GM12878 (cell line): ENCODE measurements around the gene ZNF2. TPM values are rescaled to one million over a fixed set of nuclear protein-coding genes. Genes with fewer than 3 reads are reported as not detected.

Experiments used
- BACH1 ChIP-seq: fragments of 450-650 bp; IDR thresholded peaks from 2 replicates; pipeline ENCODE4 v1.6.1; 2017; ENCODE audit warnings: mild to moderate bottlenecking, borderline replicate concordance
- BCL11A ChIP-seq: IDR thresholded peaks from 2 replicates; pipeline ENCODE4 v1.6.1; 2011; ENCODE audit warnings: low read depth, low read length
- ETV6 ChIP-seq, 2 experiments: fragments of 450-650 bp in 1 of 2; IDR thresholded peaks in 1 of 2; conservative IDR thresholded peaks in 1 of 2; 2 replicates each; pipeline ENCODE4 v1.6.1; 2014; ENCODE audit warnings: antibody characterized with exemption in 1 of 2, borderline replicate concordance in 1 of 2, low read depth in 1 of 2, mild to moderate bottlenecking in 1 of 2, moderate library complexity in 1 of 2
- EZH2 ChIP-seq: IDR thresholded peaks from 2 replicates; pipeline ENCODE4 v1.6.1; 2012; ENCODE audit warnings: low read depth, mild to moderate bottlenecking, control low read depth, inconsistent platforms, low read length, borderline replicate concordance; ENCODE audit not compliant: control insufficient read depth
- FOXK2 ChIP-seq: fragments of 450-650 bp; IDR thresholded peaks from 2 replicates; pipeline ENCODE4 v1.6.1; 2017; ENCODE audit warnings: mild to moderate bottlenecking, moderate library complexity
- FOXM1 ChIP-seq: IDR thresholded peaks from 2 replicates; pipeline ENCODE4 v1.6.1; 2012; ENCODE audit warnings: low read depth, mild to moderate bottlenecking, inconsistent platforms, low read length, moderate library complexity
- GABPA ChIP-seq: IDR thresholded peaks from 2 replicates; pipeline ENCODE4 v1.6.1; 2014; ENCODE audit warnings: antibody characterized with exemption, low read depth, mild to moderate bottlenecking, inconsistent platforms
- IKZF2 ChIP-seq, 2 experiments: fragments of 450-650 bp; IDR thresholded peaks; 2 replicates each; pipeline ENCODE4 v1.6.1; 2017; ENCODE audit warnings: mild to moderate bottlenecking in 2 of 2, moderate library complexity in 2 of 2
- JUND ChIP-seq: IDR thresholded peaks from 2 replicates; pipeline ENCODE4 v1.6.1; 2012; ENCODE audit warnings: low read depth, mild to moderate bottlenecking, low read length, improper control_type of control experiment, moderate library complexity
- MLLT1 ChIP-seq: fragments of 450-650 bp; IDR thresholded peaks from 2 replicates; pipeline ENCODE4 v1.6.1; 2016; ENCODE audit warnings: mild to moderate bottlenecking
- NR2C1 ChIP-seq: fragments of 450-650 bp; IDR thresholded peaks from 2 replicates; pipeline ENCODE4 v1.6.1; 2017; ENCODE audit warnings: antibody characterized with exemption, mild to moderate bottlenecking, moderate library complexity
- PML ChIP-seq: IDR thresholded peaks from 2 replicates; pipeline ENCODE4 v1.6.1; 2012; ENCODE audit warnings: low read length, inconsistent platforms
- POLR2AphosphoS2 ChIP-seq: IDR thresholded peaks from 2 replicates; pipeline ENCODE4 v1.6.1; 2011; ENCODE audit warnings: low read depth, mild to moderate bottlenecking, low read length, improper control_type of control experiment, moderate library complexity
- SRF ChIP-seq, 2 experiments: IDR thresholded peaks; 2 replicates each; pipeline ENCODE4 v1.6.1; 2011; ENCODE audit warnings: low read depth in 2 of 2, low read length in 2 of 2, mild to moderate bottlenecking in 1 of 2, moderate library complexity in 1 of 2
- STAT1 ChIP-seq: fragments of 450-650 bp; conservative IDR thresholded peaks from 2 replicates; pipeline ENCODE4 v1.6.1; 2014; ENCODE audit warnings: antibody characterized with exemption, mild to moderate bottlenecking
- TAF1 ChIP-seq: IDR thresholded peaks from 2 replicates; pipeline ENCODE4 v1.6.1; 2011; ENCODE audit warnings: mild to moderate bottlenecking, low read depth, low read length, borderline replicate concordance
- YY1 ChIP-seq: IDR thresholded peaks from 2 replicates; pipeline ENCODE4 v1.6.1; 2011; ENCODE audit warnings: low read depth, mild to moderate bottlenecking, low read length
- ZBTB11 ChIP-seq: fragments of 450-650 bp; formaldehyde crosslinking; IDR thresholded peaks from 2 replicates; pipeline ENCODE4 v1.5.0; 2022; ENCODE audit warnings: mild to moderate bottlenecking, missing genetic modification characterization
- ZBTB40 ChIP-seq: fragments of 450-650 bp; IDR thresholded peaks from 2 replicates; pipeline ENCODE4 v1.6.1; 2016; ENCODE audit warnings: mild to moderate bottlenecking, moderate library complexity, borderline replicate concordance
- ZNF207 ChIP-seq: fragments of 450-650 bp; IDR thresholded peaks from 2 replicates; pipeline ENCODE4 v1.6.1; 2014; ENCODE audit warnings: antibody characterized with exemption, mild to moderate bottlenecking, borderline replicate concordance
- ZNF622 ChIP-seq: fragments of 450-650 bp; IDR thresholded peaks from 2 replicates; pipeline ENCODE4 v1.6.1; 2017; ENCODE audit warnings: mild to moderate bottlenecking, inconsistent platforms
- ZZZ3 ChIP-seq: IDR thresholded peaks from 2 replicates; pipeline ENCODE4 v1.6.1; 2011; ENCODE audit warnings: low read depth; ENCODE audit not compliant: control insufficient read depth, insufficient read length
- polyA plus RNA-seq, 11 experiments: library from polyadenylated mRNA; depleted of rRNA in 4 of 11; unstranded in 6 of 11; stranded (reverse) in 5 of 11; fragments of >200 nt; fragmentation: Nextera tagmentation in 4 of 11; fragmentation: Illumina TruSeq in 1 of 11; extraction: Ambion mirVana in 4 of 11; extraction: Trizol in 1 of 11; gene quantifications; 1 replicate in 1 of 11; 2 replicates in 10 of 11; pipeline versions ENCODE4 v1.2.1 to v1.2.3, GENCODE V29; 2011 to 2016; ENCODE audit warnings: inconsistent platforms in 2 of 11, missing spikeins in 2 of 11, low read depth in 1 of 11
- total RNA-seq, 4 experiments: library from RNA; depleted of rRNA in 3 of 4; stranded (reverse); fragments of >200 nt in 3 of 4; fragmentation: Illumina TruSeq in 1 of 4; extraction: Trizol in 1 of 4; gene quantifications; 2 replicates each; pipeline versions ENCODE4 v1.2.1 to v1.2.3, GENCODE V29; 2013 to 2021

ZNF2 gene
- total and polyA plus RNA-seq, 10 of the 15 experiments (the other 5 are each of a cell fraction or from before 2014, with no cell fraction given), result 2.4 to 5.1 (median 3.5) TPM

- TF ChIP-seq ZBTB11 (CRISPR knock-in tag) (peak; percentile 14; the same call in 1 of the 2 replicates), ZNF622 (no peak), MLLT1 (peak; percentile 82), PML (peak; percentile 96), EZH2 (no peak), ZBTB40 (peak; percentile 90), ETV6 (conservative IDR thresholded peaks at IDR 0.05 in 1 of 2, IDR thresholded peaks at IDR 0.05 in 1 of 2; ENCODE audit: borderline replicate concordance in 1 of 2, low read depth in 1 of 2) (peak in 1 of 2 experiments; percentile 32; a peak in 1 of 4 replicates), IKZF2 (IDR thresholded peaks at IDR 0.05) (peak; percentile 81 to 83), STAT1 (no peak), TAF1 (peak; percentile 98), BACH1 (peak; percentile 30; the same call in 1 of the 2 replicates), YY1 (peak; percentile 99), BCL11A (0 out of 2 replicates have a peak, but pooled peaks have one; percentile 16), NR2C1 (peak; percentile 37; the same call in 1 of the 2 replicates), JUND (no peak), FOXM1 (no peak), ZZZ3 (no peak), GABPA (peak; percentile 89), ZNF207 (peak; percentile 82; the same call in 1 of the 2 replicates), FOXK2 (peak; percentile 81), POLR2AphosphoS2 (peak; percentile 95), SRF (IDR thresholded peaks at IDR 0.05; ENCODE audit: low read depth in 2 of 2, low read length in 2 of 2) (peak in 1 of 2 experiments; percentile 86; a peak in 2 of 4 replicates)
These were observed at the start of gene ZNF2 (continued) for GRCh38 chr2:95165371-95166064.
